Activated T-cell treated with anti-CD3 and anti-CD28 coated beads for 4 hours (primary cell): ENCODE measurements around the gene TBX21.

ENCODE experiments used
- DNase-seq: peaks from one replicate; pipeline ENCODE4 v3.0.0-alpha.2; 2020

The TBX21 gene

GRCh38 chr17:47714773-47715396, 18.2 kb upstream of the TBX21 start:
- DNase-seq, result no peak

- DNase-seq, result no peak
Measured at GRCh38 chr17:47715669-47716325, 17.2 kb upstream of the TBX21 start.

DNA sequence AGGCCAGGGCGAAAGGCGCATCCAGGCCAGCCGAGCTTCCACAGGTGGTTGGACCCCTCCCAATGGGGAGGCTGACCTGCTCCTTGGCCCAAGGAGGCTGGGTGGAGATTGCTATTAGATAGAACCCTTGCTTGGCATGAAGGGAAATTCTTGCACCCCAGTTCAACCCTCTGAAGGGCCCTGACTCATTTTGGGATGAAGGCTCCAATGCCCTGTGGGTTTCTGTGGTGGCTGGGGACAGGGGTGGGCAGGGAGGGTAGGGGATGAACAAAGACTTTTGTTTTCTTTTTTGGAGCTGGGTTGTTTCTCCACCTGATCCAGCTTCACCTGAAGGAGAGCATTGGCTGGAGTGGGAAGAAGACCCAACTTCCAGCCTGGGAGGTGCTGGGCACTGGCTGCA, 16.7 kb upstream of the TBX21 start:
- DNase-seq, result no peak

- DNase-seq, result no peak
Measured at GRCh38 chr17:47717261-47717697, 15.8 kb upstream of the TBX21 start.

DNA sequence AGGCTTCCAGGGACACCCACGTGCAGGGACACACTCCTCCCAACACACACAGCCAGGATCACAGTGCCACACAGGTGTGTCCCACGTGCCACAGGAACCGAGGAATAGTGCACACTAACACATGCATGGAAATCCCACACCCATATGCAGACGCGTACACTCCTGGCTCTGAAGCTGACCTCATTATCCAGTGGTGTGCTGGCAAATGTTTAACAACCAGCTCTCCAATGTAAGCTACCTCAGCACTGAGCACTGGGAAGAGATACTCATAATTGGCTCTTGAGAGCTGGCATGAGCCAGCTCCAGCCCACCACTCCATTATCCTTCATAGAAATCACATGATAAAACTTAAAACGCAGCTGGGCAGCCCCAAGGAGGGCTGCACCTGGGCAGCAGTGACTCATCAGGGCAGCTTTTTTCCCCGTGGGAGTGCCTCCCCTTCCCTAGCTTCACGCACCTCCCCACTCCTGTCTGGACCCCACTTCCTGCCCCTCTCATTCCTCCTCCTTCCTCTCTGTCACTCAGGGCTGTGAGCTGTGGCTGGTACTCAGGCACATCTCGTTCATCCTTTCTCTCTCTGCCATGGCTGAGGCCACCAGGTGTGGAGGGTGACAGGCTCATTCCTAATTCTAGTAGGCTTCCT, 14.9 kb upstream of the TBX21 start:
- DNase-seq, result peak; percentile 61

GRCh38 chr17:47718634-47719405, 14.2 kb upstream of the TBX21 start:
- DNase-seq, result no peak

DNA sequence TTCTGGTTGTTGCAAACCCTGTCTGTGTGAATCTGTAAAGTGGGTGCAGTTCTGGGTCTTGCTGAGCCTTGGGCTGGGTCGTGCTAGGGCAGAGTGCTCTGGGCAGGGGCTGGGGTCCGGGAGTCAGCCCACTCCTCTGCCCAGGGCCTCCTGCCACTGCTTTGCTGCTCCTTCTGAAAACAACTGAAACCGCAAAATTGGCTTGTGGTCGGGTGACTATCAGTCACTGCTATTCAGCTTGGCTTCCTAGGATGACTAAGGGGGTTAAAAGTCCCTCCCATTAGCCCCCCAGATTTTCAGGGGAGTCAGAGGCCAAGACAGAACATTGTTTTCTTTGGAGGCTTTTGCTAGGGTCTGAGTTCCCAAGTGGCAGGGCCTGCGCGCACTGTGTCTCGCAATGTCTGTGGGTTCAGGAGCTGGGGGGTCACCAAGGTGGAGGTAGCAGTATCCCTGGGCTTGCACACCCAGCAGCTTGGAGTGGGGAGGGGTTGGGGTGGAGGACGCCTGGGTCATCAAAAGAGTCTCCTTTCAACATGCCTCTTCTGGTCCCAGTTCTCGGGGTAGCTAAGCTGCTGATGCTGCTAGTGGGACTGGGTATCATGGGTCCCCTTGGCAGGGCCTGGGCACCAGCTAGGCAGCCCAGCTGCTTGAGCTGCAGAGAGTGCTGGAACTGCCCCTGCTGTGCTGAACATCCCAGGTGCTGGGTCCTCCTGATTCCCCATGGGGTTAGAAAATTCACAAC, 13.5 kb upstream of the TBX21 start:
- peak; percentile 59 for DNase-seq

DNA sequence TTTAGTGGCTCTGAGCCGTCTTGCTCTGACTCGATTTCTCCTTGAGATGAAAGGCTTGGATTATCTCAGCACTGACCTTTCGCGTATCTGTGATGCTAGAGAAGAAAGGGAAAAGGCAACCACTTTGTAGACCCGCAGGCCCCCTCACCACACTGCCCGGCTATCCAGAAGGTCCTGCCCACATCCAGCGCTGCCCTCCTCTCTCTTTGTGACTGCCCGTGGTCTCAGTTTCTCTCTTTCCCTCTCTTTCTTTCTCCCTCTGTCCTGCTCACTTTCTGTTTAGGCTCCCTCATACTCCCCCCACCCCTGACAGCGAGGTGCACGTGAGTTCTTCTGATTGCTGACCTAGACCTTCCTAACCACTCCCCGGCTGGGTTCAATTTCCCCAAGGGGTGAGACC, 12.8 kb upstream of the TBX21 start:
- DNase-seq, result no peak

DNA sequence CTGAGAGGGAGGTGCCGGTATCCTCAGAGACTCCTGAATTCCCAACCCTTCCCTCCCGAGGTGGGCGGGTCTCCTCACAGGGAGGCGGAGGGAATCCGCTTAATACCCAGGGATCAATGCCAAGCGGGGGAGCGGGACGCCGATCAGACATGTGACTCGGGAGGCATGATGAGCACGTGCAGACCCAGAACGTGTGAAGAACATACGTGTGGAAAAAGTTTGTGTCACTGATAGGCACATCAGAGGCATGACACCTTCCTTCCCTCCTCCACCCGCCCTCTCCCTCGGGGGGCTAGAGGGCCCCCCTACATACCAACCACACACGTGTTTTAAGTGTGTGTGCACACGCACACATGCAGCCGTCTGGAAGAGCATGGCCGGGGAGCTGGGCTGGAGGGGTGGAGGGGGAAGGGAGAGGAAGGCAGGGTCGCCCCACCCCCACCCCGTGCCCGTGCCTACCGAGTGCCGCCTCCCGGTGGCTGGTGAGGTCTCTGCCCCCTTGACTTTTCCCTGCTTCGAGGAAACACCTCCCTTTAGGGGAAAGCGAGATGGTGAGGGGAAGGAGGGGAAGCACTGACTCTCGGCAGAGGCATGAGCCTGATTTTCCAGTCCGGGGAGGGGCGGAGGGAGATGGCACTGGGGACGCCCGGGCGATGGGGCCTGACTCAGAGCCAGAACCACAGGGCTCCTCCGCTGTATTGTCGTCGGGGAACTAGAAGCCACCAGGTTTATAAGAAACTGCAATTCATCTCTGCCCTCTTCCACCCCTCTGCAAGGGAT, 12.1 kb upstream of the TBX21 start:
- DNase-seq, result peak; percentile 99

- DNase-seq, result no peak
Measured at GRCh38 chr17:47721725-47722124, 11.3 kb upstream of the TBX21 start.

DNA sequence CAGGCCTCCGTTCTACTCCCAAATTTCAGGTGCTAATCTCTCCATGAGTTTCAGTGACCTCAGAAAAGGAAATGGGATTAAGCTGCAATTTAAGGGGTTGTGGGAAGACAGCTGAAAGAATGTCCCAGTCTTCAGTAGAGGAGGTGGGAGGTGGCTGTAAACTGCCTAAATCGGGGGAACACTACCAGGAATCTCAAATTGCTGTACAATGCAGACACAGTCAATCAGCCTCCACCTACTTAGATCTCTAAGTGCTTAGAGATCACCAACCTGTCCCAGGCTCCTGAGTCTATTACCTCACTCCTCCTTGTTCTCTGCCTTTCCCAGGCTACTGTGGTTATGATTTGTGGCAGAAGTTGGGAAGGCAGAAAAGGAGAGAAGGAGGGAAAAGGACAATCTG, 8.3 kb upstream of the TBX21 start:
- no peak for DNase-seq

- no peak for DNase-seq
Measured at GRCh38 chr17:47725446-47726111, 7.5 kb upstream of the TBX21 start.

DNA sequence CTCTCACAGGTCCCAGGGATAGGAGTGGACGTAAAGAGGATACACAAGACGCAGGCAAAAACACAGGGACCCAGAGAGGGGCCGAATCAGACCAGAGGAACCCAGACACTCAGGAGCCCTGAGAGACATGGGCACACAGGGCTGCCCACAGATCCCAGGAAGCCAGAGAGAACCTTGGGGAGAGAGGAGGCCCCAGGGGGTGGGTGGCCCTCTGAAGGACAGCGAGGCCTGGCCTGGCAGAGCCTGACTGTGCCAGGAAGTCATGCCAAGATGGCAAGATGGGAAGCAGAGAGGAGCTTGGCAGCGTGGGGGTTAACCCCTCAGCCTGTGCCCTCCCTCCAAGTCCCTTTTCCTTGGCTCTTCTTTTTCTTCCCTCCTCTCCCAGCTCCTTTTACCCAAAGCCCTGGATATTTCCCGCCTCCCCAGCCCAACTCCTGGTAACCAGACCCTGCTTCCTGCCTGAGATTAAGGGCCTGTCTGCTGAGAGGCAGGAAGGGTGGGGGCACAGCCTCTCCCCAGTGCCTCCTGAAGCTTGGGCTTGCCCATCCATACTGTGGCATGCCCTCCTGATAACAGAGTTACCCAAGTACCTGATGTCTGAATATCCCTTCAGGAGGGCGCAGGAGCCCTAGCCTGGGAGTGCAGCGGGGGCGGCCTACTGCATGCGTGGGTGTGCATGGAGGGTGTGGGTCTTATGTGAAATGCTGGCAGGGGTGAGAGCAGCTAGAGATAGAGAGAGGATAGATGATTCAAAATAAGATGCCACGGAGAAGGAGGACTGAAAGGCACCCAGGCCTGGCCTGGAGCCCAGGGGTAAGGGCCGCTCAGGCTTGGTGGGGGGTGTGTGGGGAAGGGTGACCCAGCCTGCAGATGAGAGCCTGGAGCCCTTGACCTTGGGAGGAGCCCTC, 6.0 kb upstream of the TBX21 start:
- no peak for DNase-seq

DNA sequence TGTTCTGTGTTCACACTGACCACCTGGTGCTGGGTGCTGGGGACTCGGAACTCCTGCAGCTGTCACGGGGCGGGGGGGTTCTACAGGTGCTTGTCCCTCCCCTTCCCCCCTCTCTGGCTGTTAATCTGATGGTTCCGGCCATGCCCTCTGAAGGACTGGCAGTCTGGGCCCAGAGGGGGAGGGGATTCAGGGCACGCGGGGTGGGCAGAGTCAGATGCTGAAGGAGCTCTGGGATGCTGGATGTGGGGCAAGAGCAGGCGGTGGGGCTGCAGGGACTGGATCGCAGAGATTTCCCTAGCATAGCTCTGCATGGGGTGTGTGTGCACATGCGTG, 5.4 kb upstream of the TBX21 start:
- DNase-seq, result no peak

DNA sequence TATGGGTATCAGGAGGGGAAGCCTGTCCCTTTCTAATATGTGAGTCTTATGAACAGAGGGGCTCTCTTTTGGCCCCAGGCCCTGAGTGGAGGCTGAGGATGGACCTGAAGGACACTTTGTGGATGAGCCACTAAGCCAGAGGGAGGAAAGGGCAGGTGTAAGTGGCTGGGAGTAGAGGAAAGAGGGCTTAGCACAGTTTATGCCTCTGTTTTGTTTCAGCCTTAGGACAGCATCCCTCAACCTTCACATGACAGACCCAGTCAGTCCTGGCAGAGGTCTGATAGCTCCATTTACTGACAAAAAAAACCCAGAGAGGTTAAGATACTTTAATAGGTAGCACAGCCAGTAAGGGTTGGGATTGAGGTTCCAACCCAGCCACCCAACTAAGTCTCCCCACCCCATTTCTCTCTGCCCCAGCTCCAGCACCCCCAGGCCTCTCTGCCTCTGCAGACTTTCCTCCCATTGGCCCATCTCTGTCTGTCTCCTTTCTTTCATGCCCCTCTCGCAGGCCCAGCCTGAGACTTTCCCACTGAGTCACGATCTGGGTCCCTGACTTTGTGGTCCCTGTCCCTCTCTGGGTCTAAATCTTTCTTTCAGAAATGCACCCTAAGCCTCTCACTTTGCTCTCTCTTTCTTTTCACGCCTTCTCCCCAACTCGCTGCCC, 4.7 kb upstream of the TBX21 start:
- no peak for DNase-seq

DNA sequence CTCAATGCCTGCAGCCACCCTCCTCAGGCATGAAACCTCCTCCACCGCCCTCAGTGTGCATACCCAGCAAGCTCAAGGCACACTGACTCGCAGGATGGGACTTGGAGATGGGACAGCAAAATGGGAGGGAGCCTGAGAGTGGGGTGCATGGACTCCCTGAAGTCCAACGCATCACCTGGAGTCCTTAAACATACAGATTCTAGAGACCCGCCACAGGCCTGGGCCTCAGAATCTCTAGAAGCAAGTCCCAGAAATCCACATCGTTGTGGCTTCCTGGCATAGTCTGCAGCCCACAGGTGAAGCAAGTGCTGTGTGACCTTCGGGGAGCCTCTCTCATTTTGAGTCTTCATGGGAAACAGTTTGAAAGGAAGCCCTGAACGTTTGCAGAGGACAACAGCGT, 3.6 kb upstream of the TBX21 start:
- DNase-seq, result no peak

GRCh38 chr17:47730681-47731080, 2.4 kb upstream of the TBX21 start:
- DNase-seq, result no peak

GRCh38 chr17:47731396-47731795, 1.6 kb upstream of the TBX21 start:
- no peak for DNase-seq

DNA sequence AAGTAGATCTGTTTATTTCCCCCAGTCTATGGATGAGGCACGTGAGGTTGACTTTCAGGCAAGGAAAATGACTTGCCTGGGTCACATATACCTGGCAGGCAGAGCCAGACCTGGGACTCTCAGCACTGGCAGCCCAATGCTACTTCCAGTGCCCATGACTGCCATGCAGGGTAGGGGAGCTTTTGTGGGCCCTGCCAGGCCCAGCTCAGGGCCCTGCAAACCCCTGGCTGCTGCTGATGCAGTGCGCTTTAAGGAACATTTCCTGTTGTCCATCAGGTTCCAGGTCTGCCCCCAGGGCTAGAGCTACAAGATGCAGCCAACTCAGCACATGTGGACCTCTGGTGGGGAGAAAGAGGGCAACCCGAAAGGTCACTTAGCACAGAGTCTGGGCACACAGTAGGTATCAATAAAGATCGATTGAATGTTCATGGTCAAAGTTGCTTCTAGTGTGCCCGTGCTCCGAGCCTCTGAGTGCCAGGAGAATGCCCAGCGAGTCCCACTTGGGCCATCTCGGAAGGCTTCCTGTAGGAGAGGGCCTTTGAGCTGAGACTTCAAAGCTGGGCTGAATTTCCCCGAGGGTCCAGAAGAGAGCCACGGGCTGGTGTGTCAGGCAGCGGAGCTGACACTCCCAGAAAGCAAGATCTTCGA, 513 bp upstream of the TBX21 start:
- DNase-seq, result no peak
